Memory B cell (primary cell): ENCODE measurements around the gene ZNF827.
A peak's percentile ranks its signal among the peaks of the same experiment; 100 is the strongest.

Experiments
- ATAC-seq: fragments of 150-1000 bp; cut with Tn5 transposase; 2 replicates; pipeline ENCODE4 v1.10.0; 2021; ENCODE audit warnings: low read depth, mild to moderate bottlenecking, moderate library complexity
- DNase-seq, 2 donors: peaks; one replicate each; pipeline ENCODE4 v3.0.0; 2022; ENCODE audit warnings: low spot score in 2 of 2
- H3K27ac Mint-ChIP-seq: one replicate; pipeline ENCODE4 v1.8.0; 2022; ENCODE audit warnings: mild to moderate bottlenecking, moderate library complexity, mixed read lengths
- H3K27me3 Mint-ChIP-seq: one replicate; pipeline ENCODE4 v1.8.0; 2022; ENCODE audit warnings: mixed read lengths
- H3K36me3 Mint-ChIP-seq: one replicate; pipeline ENCODE4 v1.8.0; 2022; ENCODE audit warnings: mild to moderate bottlenecking, mixed read lengths
- H3K4me1 Mint-ChIP-seq: one replicate; pipeline ENCODE4 v1.8.0; 2022; ENCODE audit warnings: mixed read lengths
- H3K4me3 Mint-ChIP-seq: one replicate; pipeline ENCODE4 v1.8.0; 2022; ENCODE audit warnings: mild to moderate bottlenecking, moderate library complexity, mixed read lengths
- H3K9me3 Mint-ChIP-seq: one replicate; pipeline ENCODE4 v1.8.0; 2022; ENCODE audit warnings: mixed read lengths

The ZNF827 gene

DNA sequence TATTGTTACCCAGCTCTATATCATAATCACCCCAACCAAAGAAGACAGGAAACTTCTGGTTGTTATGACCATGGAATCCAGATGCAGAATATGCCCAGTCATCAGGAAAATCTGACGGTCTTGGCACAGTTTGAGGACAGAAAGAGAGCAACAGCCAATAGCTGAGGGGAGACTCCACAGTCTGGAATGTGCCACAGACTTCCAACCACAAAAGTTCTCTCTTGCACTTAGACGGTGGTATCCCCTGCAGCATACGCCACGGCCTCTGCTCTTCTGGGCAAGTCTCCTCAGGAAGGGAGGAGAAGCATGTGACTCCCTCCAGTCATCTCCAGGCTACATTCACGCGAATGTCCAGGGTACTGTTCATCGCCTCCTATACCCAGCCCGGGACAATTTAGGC is 18.4 kb downstream of the ZNF827 start:
- Mint-ChIP-seq H3K27me3 (no peaks in the 10 kb centered on the region), H3K4me1 (peaks cover 21% of the 10 kb centered on the region), H3K9me3 (peaks cover 3% of the 10 kb centered on the region), H3K27ac (no peak overlapping the region), H3K36me3 (peaks cover 28% of the 10 kb centered on the region), H3K4me3 (no peak overlapping the region)
- DNase-seq (no peak), ATAC-seq (no peak)

DNA sequence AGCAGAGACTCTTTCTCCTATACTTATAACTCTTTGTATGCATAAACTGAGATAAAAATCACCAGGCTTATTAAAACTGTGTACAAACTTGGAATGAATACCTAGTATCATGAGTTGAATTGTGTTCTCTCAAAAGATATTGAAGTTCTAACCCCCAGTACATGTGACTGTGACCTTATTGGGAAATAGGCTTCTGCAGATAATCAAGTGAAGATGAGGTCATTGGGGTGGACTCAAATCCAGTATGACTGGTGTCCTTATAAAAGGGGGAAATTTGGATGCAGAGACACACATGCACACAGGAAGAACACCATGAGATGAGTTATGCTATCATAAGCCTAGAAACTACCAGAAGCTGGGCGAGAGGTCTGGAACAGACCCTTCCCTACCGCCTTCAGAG is 26.2 kb downstream of the ZNF827 start:
- Mint-ChIP-seq H3K9me3 (no peaks in the 10 kb centered on the region), H3K4me1 (peaks cover 36% of the 10 kb centered on the region)
- no peak for ATAC-seq

DNA sequence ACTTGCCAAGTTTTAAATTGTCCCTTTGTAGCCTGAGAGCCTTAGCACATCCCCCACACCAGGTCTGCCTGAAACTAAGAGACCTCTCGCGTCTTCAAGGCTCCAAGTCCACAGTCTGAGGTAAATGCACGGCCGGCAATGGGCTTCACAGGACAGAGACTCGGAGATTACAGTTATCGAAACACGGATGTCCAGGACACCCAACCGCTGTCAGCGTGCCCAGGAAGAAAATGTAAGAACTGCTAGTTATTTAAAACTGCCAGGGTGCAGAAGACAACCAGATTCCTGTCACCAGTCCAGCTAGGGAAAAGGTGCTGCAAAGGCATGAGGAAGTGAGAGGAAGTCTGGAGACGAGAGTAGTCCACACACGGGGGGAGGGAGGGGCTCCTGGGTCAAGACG is 28.9 kb downstream of the ZNF827 start:
- Mint-ChIP-seq H3K4me3 (no peak overlapping the region), H3K27me3 (no peaks in the 10 kb centered on the region), H3K9me3 (no peaks in the 10 kb centered on the region), H3K4me1 (peaks cover 38% of the 10 kb centered on the region), H3K27ac (no peak overlapping the region), H3K36me3 (peaks cover 12% of the 10 kb centered on the region)
- no peak for DNase-seq
- no peak for ATAC-seq

More for the DNA sequence above, 26.2 kb downstream of the ZNF827 start:
- no peak overlapping the region for H3K4me3 Mint-ChIP-seq
- peaks cover 17% of the 10 kb centered on the region for H3K36me3 Mint-ChIP-seq
- H3K27ac Mint-ChIP-seq: no peak overlapping the region
- H3K27me3 Mint-ChIP-seq: no peaks in the 10 kb centered on the region
- DNase-seq: no peak

DNA sequence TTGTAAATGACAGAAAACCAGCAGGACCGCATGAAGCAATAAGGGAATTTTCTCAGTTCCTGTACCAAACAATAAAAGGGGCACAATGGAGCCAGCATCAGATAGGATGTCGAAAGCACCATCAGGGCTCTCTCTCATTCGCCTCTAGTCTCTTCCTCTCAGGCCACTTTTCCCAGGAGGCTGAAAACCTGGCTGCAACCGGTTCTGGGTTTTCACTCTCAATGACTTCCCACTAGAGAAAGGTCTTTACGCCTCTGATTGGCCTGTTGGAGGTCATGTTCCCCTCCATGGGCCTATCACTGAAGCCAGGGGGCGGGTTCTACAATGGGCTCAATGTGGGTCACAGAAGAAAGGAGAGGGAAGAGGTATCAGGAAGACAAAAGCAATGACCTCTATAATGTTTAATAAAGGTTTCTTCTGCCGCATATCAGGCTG is 29.3 kb downstream of the ZNF827 start:
- Mint-ChIP-seq H3K4me3 (no peak overlapping the region), H3K9me3 (no peaks in the 10 kb centered on the region), H3K27me3 (no peaks in the 10 kb centered on the region), H3K4me1 (peaks cover 43% of the 10 kb centered on the region), H3K36me3 (peaks cover 14% of the 10 kb centered on the region), H3K27ac (no peak overlapping the region)
- ATAC-seq (peak; percentile 50), DNase-seq (no peak)

DNA sequence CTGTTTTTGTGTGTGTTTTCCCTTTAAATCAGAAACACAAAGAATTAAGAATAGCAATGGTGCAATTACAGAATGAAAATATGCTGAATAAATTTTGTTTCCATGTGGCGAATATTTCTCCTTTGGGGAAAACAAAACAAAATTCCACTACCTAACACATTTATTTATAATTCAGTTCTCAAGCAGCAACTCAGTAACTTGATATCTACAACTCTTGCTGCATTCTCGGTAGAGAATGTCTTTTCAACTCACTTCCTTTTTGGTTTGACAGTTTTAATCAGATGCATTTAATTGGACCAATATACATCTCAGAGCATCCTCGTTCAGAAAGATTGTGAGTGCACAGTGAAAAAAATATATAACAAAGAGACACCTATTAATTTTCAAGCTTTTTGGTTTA is 30.8 kb downstream of the ZNF827 start:
- peaks cover 49% of the 10 kb centered on the region for H3K4me1 Mint-ChIP-seq
- no peak for ATAC-seq

DNA sequence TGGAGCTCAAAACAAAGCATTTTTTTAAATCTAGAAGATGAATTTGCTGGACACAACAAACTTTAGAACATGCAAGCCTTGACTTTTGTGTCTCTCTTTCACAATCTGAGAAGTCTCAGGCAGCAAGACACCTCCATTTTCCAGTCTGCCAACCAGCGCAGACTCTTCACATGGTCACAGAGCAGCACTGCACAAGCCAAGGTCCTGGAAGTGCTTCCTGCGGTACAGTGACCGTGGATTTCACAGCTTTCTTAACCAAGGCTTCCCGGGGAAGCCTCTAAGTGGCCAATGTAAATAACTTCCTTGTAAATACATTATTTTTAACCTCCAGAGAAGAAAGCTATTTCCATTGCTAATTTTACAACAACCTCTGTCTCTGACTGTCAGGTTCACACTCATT is 31.2 kb downstream of the ZNF827 start:
- peaks cover 15% of the 10 kb centered on the region for H3K36me3 Mint-ChIP-seq
- ATAC-seq (no peak), DNase-seq (no peak)
- H3K27me3 Mint-ChIP-seq: no peaks in the 10 kb centered on the region
- H3K4me1 Mint-ChIP-seq: peaks cover 48% of the 10 kb centered on the region
- H3K9me3 Mint-ChIP-seq: no peaks in the 10 kb centered on the region
- no peak overlapping the region for H3K27ac Mint-ChIP-seq
- no peak overlapping the region for H3K4me3 Mint-ChIP-seq

More for the DNA sequence above, 30.8 kb downstream of the ZNF827 start:
- Mint-ChIP-seq H3K36me3 (peaks cover 16% of the 10 kb centered on the region), H3K27me3 (no peaks in the 10 kb centered on the region), H3K4me3 (no peak overlapping the region), H3K27ac (no peak overlapping the region), H3K9me3 (no peaks in the 10 kb centered on the region)
- no peak for DNase-seq

DNA sequence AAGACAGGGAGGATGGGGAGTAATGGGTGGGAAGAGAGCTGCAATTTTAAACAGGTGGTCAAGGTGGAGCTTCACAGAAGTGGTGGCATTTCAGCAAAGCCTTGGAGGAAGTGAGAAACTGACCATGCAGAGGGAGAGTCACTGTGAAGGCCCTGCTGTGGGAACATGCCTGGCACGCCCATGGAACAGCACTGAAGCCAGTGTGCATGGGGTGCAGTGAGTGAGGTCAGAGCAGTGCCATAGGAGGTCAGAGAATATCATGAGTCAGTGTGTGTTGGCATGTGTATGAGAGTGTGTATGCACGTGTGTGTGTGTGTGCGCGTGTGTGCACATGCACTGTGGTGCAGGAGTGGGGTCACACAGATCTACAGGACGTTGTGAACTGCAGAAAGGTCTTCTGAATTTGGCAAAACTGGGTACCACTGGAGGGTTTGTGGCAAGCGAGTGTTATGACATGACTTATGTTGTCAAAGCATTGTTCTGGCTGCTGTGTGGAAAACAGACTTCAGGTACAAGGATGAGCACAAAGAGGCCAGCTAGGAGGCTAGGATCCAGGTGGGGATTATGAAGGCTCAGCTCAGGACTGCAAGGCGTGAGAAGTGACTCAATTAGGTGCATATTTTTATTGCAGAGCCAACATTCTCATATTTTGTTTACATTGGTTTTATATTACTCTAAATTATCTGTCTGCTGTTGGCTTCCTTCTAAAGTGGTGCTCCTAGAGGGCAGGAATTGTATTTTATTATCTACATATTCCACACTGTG is 34.0 kb downstream of the ZNF827 start:
- H3K36me3 Mint-ChIP-seq: peaks cover 21% of the 10 kb centered on the region
- no peak overlapping the region for H3K4me3 Mint-ChIP-seq
- no peaks in the 10 kb centered on the region for H3K27me3 Mint-ChIP-seq
- H3K4me1 Mint-ChIP-seq: peaks cover 38% of the 10 kb centered on the region
- no peak overlapping the region for H3K27ac Mint-ChIP-seq
- DNase-seq (no peak), ATAC-seq (no peak)
- H3K9me3 Mint-ChIP-seq: no peaks in the 10 kb centered on the region

DNA sequence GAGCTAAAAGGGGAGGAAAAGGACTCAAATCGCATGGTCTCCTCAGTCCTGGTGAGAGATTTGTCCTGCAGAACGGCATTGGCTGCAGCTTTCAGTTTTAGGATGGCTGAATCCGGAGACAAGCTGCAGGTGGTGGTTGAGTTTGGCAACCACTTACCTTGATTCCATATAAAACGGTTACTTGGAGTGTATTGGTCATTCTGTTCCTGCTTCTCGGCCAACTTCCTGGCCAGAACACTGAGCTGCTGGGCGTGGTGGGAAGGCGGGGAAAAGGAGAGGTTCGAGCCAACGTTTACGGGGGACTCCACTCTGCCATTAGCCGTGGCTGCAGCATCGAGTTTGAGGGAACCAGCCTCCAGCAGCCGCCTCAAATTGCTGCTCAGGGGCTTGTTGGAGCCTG is 36.1 kb downstream of the ZNF827 start:
- Mint-ChIP-seq H3K4me3 (no peak overlapping the region), H3K27ac (peak overlapping the region; percentile 24), H3K9me3 (no peaks in the 10 kb centered on the region), H3K27me3 (no peaks in the 10 kb centered on the region), H3K4me1 (peaks cover 24% of the 10 kb centered on the region), H3K36me3 (peaks cover 20% of the 10 kb centered on the region)
- no peak for ATAC-seq
- no peak for DNase-seq

DNA sequence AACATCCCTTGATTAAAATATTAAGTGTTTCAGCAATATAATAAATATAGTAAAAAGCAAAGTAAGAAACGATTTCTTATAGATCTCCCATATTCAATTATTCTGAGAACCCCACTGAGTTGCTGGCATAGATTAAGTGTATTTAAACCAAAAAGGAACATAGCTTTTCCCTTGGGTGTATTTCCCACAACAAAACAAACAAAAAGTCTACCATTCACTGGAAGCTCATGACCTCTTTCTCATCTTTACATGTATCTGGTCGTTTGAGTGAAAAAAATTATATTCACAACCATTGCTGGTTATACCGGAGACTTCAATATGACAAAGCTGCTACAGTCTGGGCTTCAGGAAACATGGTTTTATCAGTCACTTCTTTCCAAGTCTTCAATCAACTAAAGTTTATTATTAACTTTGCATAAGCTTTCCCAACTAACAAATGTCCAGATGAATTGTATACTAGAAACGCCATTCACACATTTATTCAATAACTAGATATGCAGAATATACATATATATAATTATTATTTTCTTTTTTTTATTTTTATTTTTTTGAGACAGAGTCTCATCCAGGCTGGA is 38.6 kb downstream of the ZNF827 start:
- Mint-ChIP-seq H3K4me3 (no peak overlapping the region), H3K27me3 (no peaks in the 10 kb centered on the region), H3K36me3 (peaks cover 17% of the 10 kb centered on the region), H3K27ac (no peak overlapping the region), H3K4me1 (peaks cover 29% of the 10 kb centered on the region), H3K9me3 (no peaks in the 10 kb centered on the region)
- ATAC-seq (no peak), DNase-seq (no peak)

DNA sequence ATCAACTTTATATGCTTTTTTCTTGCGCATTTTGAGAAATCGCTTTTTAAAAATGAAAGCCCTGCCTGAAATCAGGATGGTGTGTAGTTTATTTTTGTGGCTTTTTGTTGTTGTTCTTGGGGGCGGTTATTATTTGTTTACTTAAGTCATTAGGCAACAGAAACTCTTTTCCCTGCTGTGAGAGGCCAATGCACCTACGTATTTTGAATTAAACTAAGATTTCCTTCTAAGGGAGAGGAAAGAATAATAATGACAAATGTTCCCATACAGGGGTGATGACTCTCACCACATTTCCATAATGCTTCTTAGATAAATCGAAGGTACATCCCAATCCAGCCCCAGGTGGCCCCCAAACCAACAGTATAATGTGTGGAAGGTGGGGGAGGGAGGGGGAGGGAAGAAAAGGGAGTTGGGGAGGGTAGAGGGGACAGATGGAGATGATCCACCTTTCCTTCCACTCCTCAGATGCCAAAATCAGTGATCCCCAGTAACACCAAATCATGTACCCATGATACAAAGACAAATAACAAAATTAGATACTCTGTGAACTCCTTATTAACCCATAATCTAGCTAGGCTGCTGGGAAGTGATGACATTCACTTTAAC is 39.6 kb downstream of the ZNF827 start:
- Mint-ChIP-seq H3K36me3 (peaks cover 15% of the 10 kb centered on the region), H3K4me3 (no peak overlapping the region), H3K27ac (no peak overlapping the region), H3K4me1 (peaks cover 26% of the 10 kb centered on the region), H3K9me3 (no peaks in the 10 kb centered on the region), H3K27me3 (no peaks in the 10 kb centered on the region)
- DNase-seq (no peak), ATAC-seq (no peak)

DNA sequence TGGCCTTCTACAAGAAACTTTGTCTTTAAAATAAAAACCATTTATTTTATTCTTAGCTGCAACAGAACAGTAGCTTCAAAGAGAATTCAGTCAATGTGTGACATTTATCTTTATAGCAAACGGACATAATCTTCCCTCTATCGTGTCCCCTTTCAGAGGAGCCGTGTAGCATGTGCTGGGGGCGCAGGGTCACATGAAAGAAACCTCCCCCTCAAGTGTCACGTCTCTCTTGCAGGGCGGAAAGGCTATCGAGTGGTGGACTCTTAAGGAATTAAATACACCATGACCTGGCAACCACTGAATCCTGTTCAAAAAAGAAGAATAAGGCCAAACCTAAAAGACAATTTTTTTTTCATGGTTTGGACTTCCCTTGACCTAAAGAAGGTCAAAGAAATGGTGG is 40.2 kb downstream of the ZNF827 start:
- no peak overlapping the region for H3K27ac Mint-ChIP-seq
- no peaks in the 10 kb centered on the region for H3K9me3 Mint-ChIP-seq
- ATAC-seq (no peak), DNase-seq (no peak)
- H3K27me3 Mint-ChIP-seq: no peaks in the 10 kb centered on the region
- peaks cover 12% of the 10 kb centered on the region for H3K36me3 Mint-ChIP-seq
- peaks cover 24% of the 10 kb centered on the region for H3K4me1 Mint-ChIP-seq
- no peak overlapping the region for H3K4me3 Mint-ChIP-seq

DNA sequence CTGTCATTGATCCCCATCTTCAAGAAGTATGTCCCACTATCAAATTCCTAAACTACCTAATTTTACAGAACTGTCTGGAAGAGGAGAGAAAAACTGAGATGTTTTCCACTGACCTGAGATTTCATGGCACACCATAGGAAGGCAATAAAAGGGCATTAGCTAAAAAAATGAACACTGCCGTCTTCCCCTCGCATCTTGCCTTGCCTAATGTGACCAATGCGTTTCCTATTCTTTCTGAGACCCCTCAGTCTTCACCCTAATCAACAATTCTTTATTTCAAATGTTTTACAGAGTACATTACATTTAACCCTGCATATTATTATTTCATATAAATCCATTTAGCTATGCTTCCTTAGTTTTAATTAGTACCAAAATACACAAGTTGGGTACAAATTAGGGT is 43.6 kb downstream of the ZNF827 start:
- peak overlapping the region; percentile 9 for H3K27ac Mint-ChIP-seq
- DNase-seq (no peak), ATAC-seq (no peak)
- peaks cover 25% of the 10 kb centered on the region for H3K4me1 Mint-ChIP-seq
- no peaks in the 10 kb centered on the region for H3K9me3 Mint-ChIP-seq
- no peaks in the 10 kb centered on the region for H3K27me3 Mint-ChIP-seq
- H3K4me3 Mint-ChIP-seq: no peak overlapping the region
- H3K36me3 Mint-ChIP-seq: peaks cover 8% of the 10 kb centered on the region

DNA sequence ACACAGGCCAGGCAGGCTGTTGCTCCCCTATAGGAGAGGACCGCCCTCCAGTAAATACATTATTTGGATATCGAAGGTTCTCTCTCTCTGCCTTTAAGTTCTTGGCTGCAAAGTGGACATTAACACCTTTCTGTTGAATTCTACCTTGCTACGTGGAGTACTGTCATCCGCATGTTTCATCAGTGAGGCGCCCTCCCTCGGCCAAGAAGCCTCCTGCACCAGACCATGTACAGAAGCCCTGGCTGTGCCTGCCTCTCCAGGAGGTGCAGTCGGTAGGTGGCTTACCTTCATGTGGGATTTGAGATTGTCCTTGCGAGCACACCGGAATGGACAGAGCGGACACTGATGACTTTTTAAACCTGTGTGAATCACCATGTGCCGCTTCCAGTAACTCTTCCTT is 46.7 kb downstream of the ZNF827 start:
- H3K27me3 Mint-ChIP-seq: no peaks in the 10 kb centered on the region
- DNase-seq (no peak), ATAC-seq (no peak)
- H3K27ac Mint-ChIP-seq: peak overlapping the region; percentile 82
- H3K4me1 Mint-ChIP-seq: peaks cover 35% of the 10 kb centered on the region
- no peak overlapping the region for H3K4me3 Mint-ChIP-seq
- peaks cover 12% of the 10 kb centered on the region for H3K36me3 Mint-ChIP-seq
- no peaks in the 10 kb centered on the region for H3K9me3 Mint-ChIP-seq

DNA sequence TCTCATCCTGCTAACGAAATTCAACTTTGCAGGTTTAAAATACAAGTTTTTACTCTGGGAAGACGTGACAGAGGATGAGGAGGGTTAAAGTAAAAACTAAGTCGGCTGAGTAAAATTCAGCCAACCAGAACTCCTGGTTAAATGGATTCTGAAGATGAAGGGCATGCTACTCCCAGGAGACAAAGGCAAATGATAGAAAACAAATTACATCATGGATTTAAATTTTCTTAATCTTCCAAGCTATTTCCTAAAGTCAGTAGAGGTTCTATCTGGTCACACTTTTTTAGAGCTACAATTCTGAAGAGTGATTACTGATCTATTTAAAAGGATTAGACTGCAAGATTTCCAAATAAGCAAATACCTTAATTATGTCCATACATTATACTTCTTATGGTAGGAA is 47.9 kb downstream of the ZNF827 start:
- peaks cover 29% of the 10 kb centered on the region for H3K4me1 Mint-ChIP-seq
- no peak overlapping the region for H3K4me3 Mint-ChIP-seq
- DNase-seq (no peak), ATAC-seq (no peak)
- no peaks in the 10 kb centered on the region for H3K27me3 Mint-ChIP-seq
- no peak overlapping the region for H3K27ac Mint-ChIP-seq
- H3K9me3 Mint-ChIP-seq: no peaks in the 10 kb centered on the region
- peaks cover 12% of the 10 kb centered on the region for H3K36me3 Mint-ChIP-seq
